ENCODE data around the gene CRISP1.

GRCh38 chr6:49801525-49801924 is 64.8 kb downstream of the CRISP1 start:
- TF ChIP-seq CTCF (IDR thresholded peaks at IDR 0.05 in 4 of 5, conservative IDR thresholded peaks at IDR 0.05 in 1 of 5) (no peak), POLR2A (IDR thresholded peaks at IDR 0.05) (no peak)

All from gastrocnemius medialis (tissue), 4 donors.